ENCODE data around the gene TAF8.

The TAF8 gene

GRCh38 chr6:42090819-42091717 is 40.7 kb downstream of the TAF8 start:
- H3K4me3 ChIP-seq (ENCODE audit: low read depth, low read length) = no peak overlapping the region
- TF ChIP-seq CTCF (IDR thresholded peaks at IDR 0.05; ENCODE audit: insufficient read depth, low read depth, low read length, missing control alignments) = no peak
- DNase-seq (ENCODE audit: low read depth) = no peak

GRCh38 chr6:42091718-42092023 is 41.3 kb downstream of the TAF8 start:
- no peak for DNase-seq (ENCODE audit: low read depth)
- H3K4me3 ChIP-seq (ENCODE audit: low read depth, low read length) = no peak overlapping the region
- TF ChIP-seq CTCF (IDR thresholded peaks at IDR 0.05; ENCODE audit: insufficient read depth, low read depth, low read length, missing control alignments) = no peak

- no peak for DNase-seq (ENCODE audit: low read depth)
- no peak overlapping the region for H3K4me3 ChIP-seq (ENCODE audit: low read depth, low read length)
- TF ChIP-seq CTCF (IDR thresholded peaks at IDR 0.05; ENCODE audit: insufficient read depth, low read depth, low read length, missing control alignments) = no peak
Measured at GRCh38 chr6:42093582-42094329, 43.4 kb downstream of the TAF8 start.

GRCh38 chr6:42095094-42095493 is 44.8 kb downstream of the TAF8 start:
- TF ChIP-seq CTCF (IDR thresholded peaks at IDR 0.05; ENCODE audit: insufficient read depth, low read depth, low read length, missing control alignments) = no peak
- DNase-seq (ENCODE audit: low read depth) = no peak
- H3K4me3 ChIP-seq (ENCODE audit: low read depth, low read length) = no peak overlapping the region

- H3K4me3 ChIP-seq (ENCODE audit: low read depth, low read length) = no peak overlapping the region
- no peak for TF ChIP-seq CTCF (IDR thresholded peaks at IDR 0.05; ENCODE audit: insufficient read depth, low read depth, low read length, missing control alignments)
- no peak for DNase-seq (ENCODE audit: low read depth)
Measured at GRCh38 chr6:42095776-42096541, 45.6 kb downstream of the TAF8 start.

GRCh38 chr6:42099340-42100028 is 49.2 kb downstream of the TAF8 start:
- no peak overlapping the region for H3K4me3 ChIP-seq (ENCODE audit: low read depth, low read length)
- TF ChIP-seq CTCF (IDR thresholded peaks at IDR 0.05; ENCODE audit: insufficient read depth, low read depth, low read length, missing control alignments) = no peak
- DNase-seq (ENCODE audit: low read depth) = no peak
